ENCODE data around the gene ARHGAP26.

Gene ARHGAP26

DNA sequence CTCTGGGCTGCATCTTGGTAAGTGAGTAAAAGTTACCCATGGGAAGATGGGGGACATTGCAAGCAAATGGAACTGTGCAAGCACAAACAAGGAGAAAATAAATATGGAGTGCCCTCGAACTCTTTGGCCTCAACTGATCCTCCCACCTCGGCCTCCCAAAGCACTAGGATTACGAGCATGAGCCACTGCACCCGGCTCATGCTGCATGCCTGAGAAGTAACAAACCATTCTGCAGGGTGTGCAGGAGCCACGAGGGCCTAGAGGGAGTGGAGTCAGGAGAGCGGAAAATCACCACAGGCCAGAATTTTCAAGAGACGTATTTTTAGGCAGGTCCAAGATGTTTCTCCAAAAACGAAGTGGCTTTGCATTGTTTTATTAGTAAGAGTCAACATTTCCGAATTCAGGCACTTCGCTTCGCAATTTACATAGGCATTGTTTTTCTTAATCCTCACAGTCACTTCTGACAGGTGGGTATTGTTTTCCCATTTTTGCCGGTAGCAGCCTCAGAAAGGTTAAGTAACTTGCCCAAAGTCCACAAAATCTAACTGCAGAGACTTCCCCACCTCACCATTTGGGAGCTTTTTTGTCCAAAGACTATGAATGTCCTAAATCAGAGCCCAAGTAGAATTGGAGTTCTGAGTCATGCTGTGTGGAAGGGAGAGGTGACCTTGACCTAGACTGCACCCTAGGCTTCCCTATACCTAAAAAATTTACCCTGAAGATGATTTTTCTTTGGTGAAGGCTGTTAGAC lies 403.1 kb downstream of the ARHGAP26 start:
- no peak for ATAC-seq

GRCh38 chr5:143174714-143175398 lies 404.7 kb downstream of the ARHGAP26 start:
- no peak for ATAC-seq

DNA sequence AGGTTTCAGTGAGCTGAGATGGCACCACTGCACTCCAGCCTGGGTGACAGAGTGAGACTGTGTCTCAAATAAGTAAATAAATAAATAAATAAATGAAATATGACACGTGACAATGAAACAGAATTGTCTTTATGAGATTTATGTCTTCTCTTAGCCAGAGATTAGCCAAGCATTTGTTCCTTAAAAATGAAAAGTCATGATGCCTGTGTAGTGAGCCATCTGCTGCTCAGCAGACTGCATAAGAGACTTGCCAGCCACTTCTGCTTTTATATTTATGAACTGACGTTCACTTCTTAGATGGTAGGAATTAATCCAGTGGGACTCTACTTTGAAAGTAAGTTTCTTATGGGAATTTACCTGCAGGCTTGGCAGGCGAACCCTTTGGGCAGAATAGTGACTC lies 405.9 kb downstream of the ARHGAP26 start:
- no peak for ATAC-seq

- no peak for ATAC-seq
Observed at GRCh38 chr5:143177263-143177983, 407.2 kb downstream of the ARHGAP26 start.

- ATAC-seq: no peak
Observed at GRCh38 chr5:143179126-143179740, 409.1 kb downstream of the ARHGAP26 start.

DNA sequence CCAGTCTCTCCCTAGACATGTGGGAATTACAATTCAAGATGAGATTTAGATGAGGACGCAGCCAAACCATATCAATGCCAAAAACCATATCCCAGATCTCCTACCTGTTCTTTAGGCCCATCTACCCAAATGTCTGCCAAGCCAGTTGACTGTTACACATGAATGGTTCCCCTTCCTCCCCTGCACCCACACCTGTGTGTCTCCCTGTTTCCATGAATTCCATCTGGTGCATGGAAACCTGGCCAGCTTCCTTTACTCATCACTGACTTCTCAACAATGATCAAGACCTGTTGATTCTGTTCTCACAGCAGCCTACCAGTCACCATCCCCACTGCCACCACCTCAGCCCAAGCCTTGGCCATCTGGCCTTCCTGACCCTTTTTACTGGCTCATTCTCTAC lies 410.6 kb downstream of the ARHGAP26 start:
- ATAC-seq: no peak

GRCh38 chr5:143181173-143181572 lies 411.0 kb downstream of the ARHGAP26 start:
- no peak for ATAC-seq

DNA sequence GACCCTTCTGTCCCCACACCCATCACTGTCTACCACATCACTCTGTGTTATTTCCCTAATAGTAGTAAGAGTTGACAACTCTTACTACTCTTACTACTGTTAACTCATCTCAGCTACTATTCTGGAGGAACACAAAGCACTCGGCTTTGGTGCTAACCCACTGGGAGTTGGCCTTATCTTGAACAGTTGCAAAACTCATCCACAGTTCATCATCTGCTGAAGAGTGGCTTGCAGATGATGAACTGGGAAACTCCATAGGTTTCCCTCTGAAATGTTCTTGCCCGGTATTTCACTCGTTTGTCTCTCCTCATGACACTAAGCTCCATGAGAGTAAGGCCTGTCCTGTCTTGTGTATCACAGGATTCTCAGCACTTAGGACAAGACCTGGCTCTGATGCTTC lies 411.9 kb downstream of the ARHGAP26 start:
- no peak for ATAC-seq

DNA sequence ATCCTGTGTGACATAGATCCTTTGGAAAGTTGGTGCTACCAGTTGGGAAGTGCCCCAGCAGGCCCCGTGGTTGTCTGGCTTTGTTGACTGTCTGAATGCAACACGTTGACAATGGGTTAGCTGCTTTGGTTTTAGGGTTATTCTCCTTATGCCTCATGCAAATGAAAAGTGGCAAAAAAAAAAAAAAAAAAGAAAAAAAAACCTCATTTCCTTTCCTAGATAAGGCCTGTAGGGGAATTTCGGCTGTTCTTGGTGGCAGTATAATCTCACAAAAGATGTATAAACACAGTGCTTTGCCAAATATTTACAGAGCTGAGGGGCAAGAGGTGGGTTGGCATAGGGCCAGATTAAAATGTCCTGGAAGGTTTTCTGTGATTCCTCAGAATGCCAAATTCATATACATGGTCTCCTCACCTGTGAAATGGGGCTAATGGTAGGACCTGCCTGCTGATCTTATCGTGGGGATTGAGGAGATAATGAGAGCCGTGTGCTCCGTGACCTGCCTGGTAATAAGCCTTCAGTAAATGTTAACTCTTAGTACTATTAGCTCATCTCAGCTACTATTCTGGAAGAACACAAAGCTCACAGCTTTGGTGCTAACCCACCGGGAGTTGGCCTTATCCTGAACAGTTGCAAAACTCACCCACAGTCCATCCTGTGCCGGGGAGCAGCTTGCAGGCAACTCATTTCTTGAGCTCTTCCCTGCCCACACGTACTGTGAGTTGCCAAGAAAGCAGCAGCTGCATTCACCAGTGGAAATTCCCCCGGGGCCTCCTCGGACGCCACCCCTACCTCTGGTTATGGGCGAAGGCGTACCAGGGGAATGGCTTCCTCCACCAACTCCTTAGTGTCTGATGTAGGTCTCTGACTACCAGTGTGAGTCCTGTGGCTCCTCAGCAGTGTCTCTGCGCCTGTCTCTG lies 413.0 kb downstream of the ARHGAP26 start:
- peak; percentile 77 to 80 for ATAC-seq

DNA sequence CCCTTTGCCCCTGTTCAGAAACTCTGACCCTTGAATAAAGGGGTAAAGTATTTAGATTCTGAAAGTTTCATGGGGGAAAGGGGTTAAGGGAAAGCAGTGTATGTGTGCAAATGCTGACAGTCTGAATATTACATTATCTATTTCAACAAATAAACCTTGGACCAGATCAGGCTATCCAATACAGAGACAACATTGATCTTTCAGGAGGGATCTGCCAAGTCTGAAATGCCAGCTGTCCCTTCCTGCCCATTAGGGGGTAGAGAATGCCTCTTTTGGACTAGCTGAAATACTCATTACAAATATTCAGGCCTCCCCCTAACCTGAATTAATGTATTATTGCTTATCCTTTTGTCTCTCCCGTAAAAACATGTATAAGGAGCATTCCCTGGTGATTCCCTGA lies 413.8 kb downstream of the ARHGAP26 start:
- ATAC-seq: no peak

DNA sequence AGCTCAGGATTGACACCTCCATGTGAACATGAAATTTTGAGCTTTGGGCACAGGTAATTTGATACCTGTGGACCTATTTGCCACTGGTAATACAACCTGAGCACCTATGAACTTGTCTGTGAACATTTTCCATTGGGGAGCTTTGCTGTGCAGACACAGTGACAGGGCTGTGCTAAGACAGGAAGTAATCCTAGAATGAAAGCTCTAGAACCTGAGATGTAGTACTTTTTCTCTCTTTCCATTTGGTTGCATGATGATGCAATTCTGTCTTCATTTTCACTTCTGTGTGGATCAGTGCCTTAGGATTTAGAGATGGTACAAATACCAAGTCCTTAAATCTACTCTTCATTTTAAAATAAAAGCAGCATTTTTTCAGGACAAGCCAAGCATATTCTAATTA lies 416.4 kb downstream of the ARHGAP26 start:
- ATAC-seq: no peak

- ATAC-seq: no peak
Observed at GRCh38 chr5:143187495-143187894, 417.3 kb downstream of the ARHGAP26 start.

DNA sequence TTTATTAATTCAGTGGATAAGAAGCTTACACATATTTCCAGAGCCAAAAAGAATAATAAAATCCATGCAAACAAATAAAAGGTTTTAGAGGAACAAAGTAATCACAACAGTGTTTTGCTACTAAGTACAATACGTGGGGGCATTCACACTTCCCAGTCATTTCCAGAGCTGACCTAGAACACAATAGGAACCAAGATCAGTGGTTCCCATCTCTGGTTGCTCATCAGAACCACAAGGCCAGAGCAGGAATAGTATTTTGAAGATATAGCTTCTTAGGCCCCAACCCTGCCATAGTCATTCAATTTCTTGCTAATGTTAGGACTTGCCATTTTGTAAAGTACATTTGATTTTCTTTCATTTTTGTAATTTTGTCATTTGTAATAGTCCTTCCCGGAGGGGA lies 417.9 kb downstream of the ARHGAP26 start:
- no peak for ATAC-seq

DNA sequence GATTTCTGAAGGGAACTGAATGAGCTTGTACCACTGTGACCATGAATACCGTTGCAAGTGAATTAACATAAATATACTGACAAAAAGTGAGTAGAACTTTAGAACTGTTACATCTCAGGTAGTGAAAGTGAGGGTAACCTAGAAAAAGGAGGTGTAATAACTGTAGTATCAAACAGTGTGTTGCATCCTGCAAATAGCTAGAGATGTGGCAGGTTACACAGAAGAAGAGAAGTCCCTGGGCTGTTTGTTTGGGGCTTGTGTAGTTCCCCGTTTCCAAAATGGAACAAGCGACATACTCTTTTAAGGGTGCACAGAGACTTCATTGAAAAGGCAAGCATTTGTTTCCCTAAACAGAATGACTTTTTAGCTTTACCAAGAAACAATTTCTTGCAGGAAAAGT lies 418.5 kb downstream of the ARHGAP26 start:
- ATAC-seq: peak in 1 of 2 donors; percentile 7

GRCh38 chr5:143190260-143190810 lies 420.2 kb downstream of the ARHGAP26 start:
- ATAC-seq: no peak

GRCh38 chr5:143191720-143192119 lies 421.5 kb downstream of the ARHGAP26 start:
- ATAC-seq: no peak

- no peak for ATAC-seq
Observed at GRCh38 chr5:143192191-143192900, 422.2 kb downstream of the ARHGAP26 start.

DNA sequence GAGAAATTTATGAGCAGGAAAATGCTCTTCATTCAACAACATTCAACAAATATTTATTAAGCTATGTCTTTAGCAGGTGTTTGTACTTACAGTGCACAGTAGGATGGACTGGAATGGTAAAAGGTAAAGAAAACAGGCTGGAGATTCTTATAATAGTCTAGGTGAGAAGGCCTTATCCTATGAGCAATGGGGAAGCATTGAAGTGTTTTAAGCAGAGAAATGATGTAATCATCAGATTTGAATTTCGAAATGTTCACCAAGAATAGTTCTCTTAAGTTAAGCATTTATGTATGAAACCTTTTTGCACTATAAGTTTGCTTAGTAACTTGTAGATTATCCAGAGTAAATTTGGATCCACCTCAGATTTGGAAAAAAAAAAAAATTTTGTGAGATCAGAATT lies 424.0 kb downstream of the ARHGAP26 start:
- ATAC-seq: no peak

GRCh38 chr5:143194713-143195112 lies 424.5 kb downstream of the ARHGAP26 start:
- ATAC-seq: no peak

DNA sequence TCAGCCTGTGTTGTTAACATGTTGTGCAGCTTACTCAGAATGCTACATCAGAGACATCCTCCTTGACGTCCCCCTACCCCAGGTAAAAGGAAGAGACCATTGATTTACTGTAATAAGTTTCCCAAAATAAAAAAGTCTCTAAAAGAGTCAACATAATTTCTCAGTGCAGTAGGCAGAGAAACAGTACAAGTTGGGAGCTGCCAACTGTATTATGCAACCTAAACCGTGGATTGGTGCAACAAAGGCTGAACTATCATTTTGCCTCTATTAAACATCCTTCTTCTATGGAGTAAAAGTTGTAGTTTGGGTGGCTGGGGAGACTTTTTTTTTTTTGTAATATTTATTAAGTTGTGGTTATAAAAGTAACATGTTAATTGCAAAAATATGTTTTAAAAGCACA lies 425.3 kb downstream of the ARHGAP26 start:
- ATAC-seq: no peak

- ATAC-seq: no peak
Observed at GRCh38 chr5:143196601-143197259, 426.6 kb downstream of the ARHGAP26 start.
